Vagina (tissue), 2 donors: ENCODE data around the gene CCDC102B.

ENCODE experiments used
- POLR2A ChIP-seq, 2 donors: fragments of 450-650 bp; IDR thresholded peaks; one replicate each; pipeline ENCODE4 v1.6.1; 2017; ENCODE audit warnings: antibody characterized with exemption in 2 of 2, mild to moderate bottlenecking in 2 of 2, moderate library complexity in 2 of 2
- POLR2AphosphoS5 ChIP-seq, 2 donors: sonication (generic); formaldehyde crosslinking; IDR thresholded peaks; one replicate each; pipeline ENCODE4 v1.9.0; 2017; ENCODE audit warnings: antibody characterized with exemption in 2 of 2, mild to moderate bottlenecking in 2 of 2, low read depth in 1 of 2; ENCODE audit not compliant: insufficient read depth in 1 of 2

GRCh38 chr18:68972176-68972575, 174.3 kb downstream of the CCDC102B start:
- TF ChIP-seq POLR2AphosphoS5 (IDR thresholded peaks at IDR 0.05; ENCODE audit: insufficient read depth in 1 of 2, low read depth in 1 of 2) (no peak), POLR2A (IDR thresholded peaks at IDR 0.05) (no peak)
